Body of pancreas (tissue), 4 donors: Measurements from ENCODE around the gene PKMYT1. TPM values are rescaled to one million over a fixed set of nuclear protein-coding genes. Genes with fewer than 3 reads are reported as not detected.

Source experiments
- ATAC-seq: fragments of 150-250 bp; one replicate; pipeline ENCODE4 v1.9.1; 2016
- DNase-seq, 4 donors: peaks; one replicate each; pipeline ENCODE4 v3.0.0-alpha.2; 2019
- H3K27ac ChIP-seq, 4 donors: fragments of 200-600 bp; sonication (generic); 1 replicate in 3 of 4; 2 replicates in 1 of 4; pipeline versions ENCODE4 v1.5.1 to v1.6.1; 2016 to 2019; ENCODE audit warnings: mild to moderate bottlenecking in 1 of 4, mixed read lengths in 1 of 4, moderate library complexity in 1 of 4
- H3K27me3 ChIP-seq, 2 donors: fragments of 200-600 bp; sonication (generic); one replicate each; pipeline ENCODE4 v1.6.0; 2016; ENCODE audit warnings: mild to moderate bottlenecking in 1 of 2
- H3K36me3 ChIP-seq, 2 donors: fragments of 200-600 bp; sonication (generic); replicated peaks in 1 of 2; 2 replicates each; pipeline ENCODE4 v1.5.1; 2016; ENCODE audit warnings: low read depth in 2 of 2; ENCODE audit not compliant: insufficient read depth in 1 of 2
- H3K4me1 ChIP-seq: fragments of 200-600 bp; sonication (generic); one replicate; pipeline ENCODE4 v1.6.0; 2016
- H3K4me3 ChIP-seq, 2 donors: fragments of 200-600 bp; sonication (generic); 1 replicate in 1 of 2; 2 replicates in 1 of 2; pipeline ENCODE4 v1.5.1; 2016 to 2019
- H3K9me3 ChIP-seq, 3 donors: fragments of 200-600 bp; sonication (generic); 1 replicate in 2 of 3; 2 replicates in 1 of 3; pipeline ENCODE4 v1.5.1; 2016
- POLR2A ChIP-seq, 3 donors: fragments of 450-650 bp; IDR thresholded peaks; one replicate each; pipeline ENCODE4 v1.6.1; 2016; ENCODE audit warnings: antibody characterized with exemption in 3 of 3, mild to moderate bottlenecking in 2 of 3
- WGBS, 2 donors: methylation state at CpG; one replicate each; pipeline ENCODE4 v1.1.5; 2017; 5-methylcytosine and 5-hydroxymethylcytosine counted together
- intact Hi-C: fragments of 100-400 bp; cut with DNase I; formaldehyde crosslinking; loops from one replicate; pipeline ENCODE4 v1.15.1; 2023
- total RNA-seq, 2 donors: library from RNA; depleted of rRNA; stranded (reverse); fragments of >200 nt; gene quantifications; one replicate each; pipeline ENCODE4 v1.1.0, GENCODE V29; 2016
- TF ChIP-seq, protein P1 (sequence below), 7 experiments: fragments of 450-650 bp in 4 of 7; fragments of 200-600 bp in 3 of 7; sonication (generic) in 3 of 7; IDR thresholded peaks; one replicate each; pipeline ENCODE4 v1.5.1; 2016 to 2019; ENCODE audit warnings: antibody characterized with exemption in 7 of 7

Gene PKMYT1
- total RNA-seq, 2 donors from 2014 or later: 0.26 TPM; not detected in 1

GRCh38 chr16:2960183-2961010, 19.8 kb downstream of the PKMYT1 start:
- 62 to 68% methylated on average over 14 to 17 of the region's 17 CpGs for WGBS, 2 donors
- no peak overlapping the region for H3K4me3 ChIP-seq
- H3K9me3 ChIP-seq: no peaks in the 10 kb centered on the region
- no peaks in the 10 kb centered on the region for H3K36me3 ChIP-seq
- H3K4me1 ChIP-seq: peaks cover 26% of the 10 kb centered on the region
- no peak for ATAC-seq
- TF ChIP-seq, protein P1, sequence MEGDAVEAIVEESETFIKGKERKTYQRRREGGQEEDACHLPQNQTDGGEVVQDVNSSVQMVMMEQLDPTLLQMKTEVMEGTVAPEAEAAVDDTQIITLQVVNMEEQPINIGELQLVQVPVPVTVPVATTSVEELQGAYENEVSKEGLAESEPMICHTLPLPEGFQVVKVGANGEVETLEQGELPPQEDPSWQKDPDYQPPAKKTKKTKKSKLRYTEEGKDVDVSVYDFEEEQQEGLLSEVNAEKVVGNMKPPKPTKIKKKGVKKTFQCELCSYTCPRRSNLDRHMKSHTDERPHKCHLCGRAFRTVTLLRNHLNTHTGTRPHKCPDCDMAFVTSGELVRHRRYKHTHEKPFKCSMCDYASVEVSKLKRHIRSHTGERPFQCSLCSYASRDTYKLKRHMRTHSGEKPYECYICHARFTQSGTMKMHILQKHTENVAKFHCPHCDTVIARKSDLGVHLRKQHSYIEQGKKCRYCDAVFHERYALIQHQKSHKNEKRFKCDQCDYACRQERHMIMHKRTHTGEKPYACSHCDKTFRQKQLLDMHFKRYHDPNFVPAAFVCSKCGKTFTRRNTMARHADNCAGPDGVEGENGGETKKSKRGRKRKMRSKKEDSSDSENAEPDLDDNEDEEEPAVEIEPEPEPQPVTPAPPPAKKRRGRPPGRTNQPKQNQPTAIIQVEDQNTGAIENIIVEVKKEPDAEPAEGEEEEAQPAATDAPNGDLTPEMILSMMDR (IDR thresholded peaks at IDR 0.05): no peak
- TF ChIP-seq POLR2A (IDR thresholded peaks at IDR 0.05): no peak
- DNase-seq: no peak
- peaks cover 4 to 26% of the 10 kb centered on the region in 2 donors for H3K27me3 ChIP-seq
- H3K27ac ChIP-seq: no peak overlapping the region
- intact Hi-C loops: no loop called here

GRCh38 chr16:2959206-2959605, 21.0 kb downstream of the PKMYT1 start:
- peak in 1 of 4 donors; percentile 41 for DNase-seq
- Histone ChIP-seq H3K9me3 (no peaks in the 10 kb centered on the region), H3K4me1 (peaks cover 18% of the 10 kb centered on the region), H3K27me3 (peaks cover 0 to 16% of the 10 kb centered on the region in 2 donors), H3K27ac (no peak overlapping the region), H3K4me3 (no peak overlapping the region), H3K36me3 (no peaks in the 10 kb centered on the region)
- no peak for ATAC-seq
- intact Hi-C loops: no loop called here
- WGBS, 2 donors: 21 to 23% methylated on average over 10 of the region's 10 CpGs
- TF ChIP-seq POLR2A (IDR thresholded peaks at IDR 0.05): no peak
- TF ChIP-seq, protein P1 (IDR thresholded peaks at IDR 0.05): no peak

DNA sequence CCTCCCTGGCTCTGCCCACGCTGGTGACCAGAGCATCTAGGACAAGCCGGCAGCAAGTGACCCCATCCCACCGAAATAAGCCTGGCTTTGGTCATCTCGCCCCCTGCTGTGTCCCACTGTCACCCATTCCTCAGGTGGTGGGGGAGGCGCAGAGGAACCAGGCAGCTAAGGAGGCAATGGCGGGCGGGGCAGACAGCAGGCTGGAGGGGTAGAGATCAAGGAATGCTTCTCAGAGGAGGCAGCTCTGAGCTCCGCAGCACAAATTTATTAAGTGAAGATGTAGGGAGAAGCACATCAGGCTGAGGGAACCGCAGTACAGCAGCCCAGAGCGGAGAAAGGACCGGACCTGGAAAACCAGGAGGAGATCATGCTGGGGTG, 23.7 kb downstream of the PKMYT1 start:
- intact Hi-C loops: no loop called here
- H3K36me3 ChIP-seq: no peaks in the 10 kb centered on the region
- H3K9me3 ChIP-seq: no peaks in the 10 kb centered on the region
- H3K4me1 ChIP-seq: peaks cover 12% of the 10 kb centered on the region
- ATAC-seq (no peak), DNase-seq (no peak)
- H3K4me3 ChIP-seq: no peak overlapping the region
- TF ChIP-seq, protein P1 (IDR thresholded peaks at IDR 0.05): no peak
- no peak for TF ChIP-seq POLR2A (IDR thresholded peaks at IDR 0.05)
- H3K27me3 ChIP-seq: no peaks in the 10 kb centered on the region
- 89 to 95% methylated on average over 8 to 11 of the region's 11 CpGs for WGBS, 2 donors
- no peak overlapping the region for H3K27ac ChIP-seq

GRCh38 chr16:2955779-2956578, 24.3 kb downstream of the PKMYT1 start:
- 30 to 50% methylated on average over 4 to 20 of the region's 21 CpGs for WGBS, 2 donors
- intact Hi-C loops: no loop called here
- H3K4me1 ChIP-seq: peaks cover 12% of the 10 kb centered on the region
- no peaks in the 10 kb centered on the region for H3K36me3 ChIP-seq
- H3K4me3 ChIP-seq: no peak overlapping the region
- TF ChIP-seq, protein P1 (IDR thresholded peaks at IDR 0.05): no peak
- no peak overlapping the region for H3K27ac ChIP-seq
- DNase-seq (no peak), ATAC-seq (no peak)
- no peaks in the 10 kb centered on the region for H3K27me3 ChIP-seq
- H3K9me3 ChIP-seq: no peaks in the 10 kb centered on the region
